H9 (cell line): ENCODE data around the gene TBC1D23. TPM values are rescaled to one million over a fixed set of nuclear protein-coding genes. Genes with fewer than 3 reads are reported as not detected.

Experiments used
- DNase-seq: peaks from one replicate; pipeline ENCODE4 v3.0.0-alpha.2; 2017
- H2AFZ ChIP-seq: one replicate; pipeline ENCODE4 v1.6.1; 2013; ENCODE audit warnings: mild to moderate bottlenecking, low read length, control low read depth, moderate library complexity
- H2AK5ac ChIP-seq: 2 replicates; pipeline ENCODE4 v1.6.1; 2013; ENCODE audit warnings: low read length, control low read depth, mixed read lengths; ENCODE audit not compliant: insufficient read length
- H2BK120ac ChIP-seq: one replicate; pipeline ENCODE4 v1.6.1; 2013; ENCODE audit warnings: low read depth, mild to moderate bottlenecking, low read length, control low read depth, inconsistent platforms; ENCODE audit not compliant: poor library complexity, severe bottlenecking
- H2BK12ac ChIP-seq: 2 replicates; pipeline ENCODE4 v1.6.1; 2013; ENCODE audit warnings: low read length, control low read depth, mixed read lengths, low read depth; ENCODE audit not compliant: insufficient read length
- H2BK15ac ChIP-seq: 2 replicates; pipeline ENCODE4 v1.6.1; 2013; ENCODE audit warnings: low read depth, low read length, control low read depth
- H2BK20ac ChIP-seq: one replicate; pipeline ENCODE4 v1.6.1; 2013; ENCODE audit warnings: low read depth, mild to moderate bottlenecking, low read length, control low read depth, inconsistent platforms; ENCODE audit not compliant: poor library complexity, severe bottlenecking
- H2BK5ac ChIP-seq: 2 replicates; pipeline ENCODE4 v1.6.1; 2013; ENCODE audit warnings: low read length, control low read depth, mixed read lengths; ENCODE audit not compliant: insufficient read length
- H3K14ac ChIP-seq: 2 replicates; pipeline ENCODE4 v1.6.1; 2013; ENCODE audit warnings: low read length, control low read depth; ENCODE audit not compliant: insufficient read depth
- H3K18ac ChIP-seq: 2 replicates; pipeline ENCODE4 v1.6.1; 2013; ENCODE audit warnings: low read depth, mild to moderate bottlenecking, mixed read lengths, low read length, control low read depth; ENCODE audit not compliant: insufficient read length
- H3K23ac ChIP-seq: 2 replicates; pipeline ENCODE4 v1.6.1; 2013; ENCODE audit warnings: low read length, control low read depth, mixed read lengths, low read depth; ENCODE audit not compliant: insufficient read length
- H3K23me2 ChIP-seq: 2 replicates; pipeline ENCODE4 v1.6.1; 2013; ENCODE audit warnings: low read depth, mild to moderate bottlenecking, mixed read lengths, low read length, control low read depth; ENCODE audit not compliant: insufficient read length, poor library complexity, severe bottlenecking
- H3K27ac ChIP-seq: 2 replicates; pipeline ENCODE4 v1.5.1; 2013; ENCODE audit warnings: low read length, control low read depth, mixed read lengths, low read depth; ENCODE audit not compliant: insufficient read length
- H3K27me3 ChIP-seq: 2 replicates; pipeline ENCODE4 v1.6.1; 2013; ENCODE audit warnings: low read length, control low read depth, inconsistent platforms; ENCODE audit not compliant: insufficient read depth
- H3K4ac ChIP-seq: 2 replicates; pipeline ENCODE4 v1.6.1; 2013; ENCODE audit warnings: low read depth, mild to moderate bottlenecking, control low read depth, inconsistent platforms, low read length, moderate library complexity
- H3K4me1 ChIP-seq: 2 replicates; pipeline ENCODE4 v1.6.1; 2013; ENCODE audit warnings: low read length, control low read depth, inconsistent platforms; ENCODE audit not compliant: insufficient read depth
- H3K4me2 ChIP-seq: 2 replicates; pipeline ENCODE4 v1.6.1; 2013; ENCODE audit warnings: low read length, control low read depth, mixed read lengths; ENCODE audit not compliant: insufficient read length, insufficient read depth
- H3K56ac ChIP-seq: 2 replicates; pipeline ENCODE4 v1.6.1; 2013; ENCODE audit warnings: low read depth, mild to moderate bottlenecking, mixed read lengths, low read length, control low read depth; ENCODE audit not compliant: insufficient read length
- H3K79me1 ChIP-seq: 2 replicates; pipeline ENCODE4 v1.6.1; 2013; ENCODE audit warnings: low read depth, mild to moderate bottlenecking, moderate library complexity, low read length, control low read depth, inconsistent platforms; ENCODE audit not compliant: insufficient read depth, poor library complexity, severe bottlenecking
- H3K79me2 ChIP-seq: 2 replicates; pipeline ENCODE4 v1.6.1; 2013; ENCODE audit warnings: low read length, control low read depth, inconsistent platforms; ENCODE audit not compliant: insufficient read depth
- H3K9ac ChIP-seq: 2 replicates; pipeline ENCODE4 v1.6.1; 2013; ENCODE audit warnings: low read length, control low read depth, mixed read lengths; ENCODE audit not compliant: insufficient read length; ENCODE audit errors: extremely low read depth
- H3K9me3 ChIP-seq: one replicate; pipeline ENCODE4 v1.6.1; 2013; ENCODE audit warnings: low read depth, low read length, inconsistent platforms; ENCODE audit not compliant: control insufficient read depth
- H3T11ph ChIP-seq: one replicate; pipeline ENCODE4 v1.6.1; 2013; ENCODE audit warnings: mild to moderate bottlenecking, low read length, control low read depth, inconsistent platforms
- H4K20me1 ChIP-seq: one replicate; pipeline ENCODE4 v1.6.1; 2013; ENCODE audit not compliant: control insufficient read depth, insufficient read length, insufficient read depth
- H4K5ac ChIP-seq: 2 replicates; pipeline ENCODE4 v1.6.1; 2013; ENCODE audit warnings: low read depth, mild to moderate bottlenecking, mixed read lengths, low read length, control low read depth; ENCODE audit not compliant: insufficient read length
- H4K8ac ChIP-seq: replicated peaks from 2 replicates; pipeline ENCODE4 v1.6.1; 2013; ENCODE audit warnings: low read length, control low read depth, mixed read lengths, low read depth; ENCODE audit not compliant: insufficient read length
- H4K91ac ChIP-seq: 2 replicates; pipeline ENCODE4 v1.6.1; 2013; ENCODE audit warnings: low read depth, mild to moderate bottlenecking, moderate library complexity, mixed read lengths, low read length, control low read depth; ENCODE audit not compliant: insufficient read length
- H3K27ac Mint-ChIP-seq, 3 experiments: 2 replicates in 2 of 3; 3 replicates in 1 of 3; pipeline ENCODE4 v1.8.0; 2020 to 2021; ENCODE audit warnings: mixed read lengths in 3 of 3, mild to moderate bottlenecking in 1 of 3, moderate library complexity in 1 of 3
- H3K27me3 Mint-ChIP-seq: 2 replicates; pipeline ENCODE4 v1.8.0; 2021; ENCODE audit warnings: low read depth, mild to moderate bottlenecking, moderate library complexity, mixed read lengths
- H3K36me3 Mint-ChIP-seq, 3 experiments: 2 replicates in 2 of 3; 3 replicates in 1 of 3; pipeline ENCODE4 v1.8.0; 2020 to 2021; ENCODE audit warnings: low read depth in 3 of 3, mixed read lengths in 3 of 3; ENCODE audit not compliant: insufficient read depth in 1 of 3
- H3K4me1 Mint-ChIP-seq, 2 experiments: 2 replicates each; pipeline ENCODE4 v1.8.0; 2020; ENCODE audit warnings: mixed read lengths in 2 of 2
- H3K4me3 Mint-ChIP-seq, 2 experiments: 2 replicates in 1 of 2; 3 replicates in 1 of 2; pipeline ENCODE4 v1.8.0; 2020 to 2021; ENCODE audit warnings: mild to moderate bottlenecking in 2 of 2, mixed read lengths in 2 of 2, moderate library complexity in 1 of 2
- H3K9me3 Mint-ChIP-seq, 2 experiments: 2 replicates in 1 of 2; 3 replicates in 1 of 2; pipeline ENCODE4 v1.8.0; 2020; ENCODE audit warnings: mild to moderate bottlenecking in 2 of 2, mixed read lengths in 2 of 2, moderate library complexity in 1 of 2
- WGBS: extraction: QIAGEN DNeasy Blood & Tissue Kit; methylation state at CpG from one replicate; pipeline ENCODE4 v1.1.7; 2013; ENCODE audit warnings: missing lambda C conversion rate, low lambda C conversion rate, mixed read lengths; ENCODE audit not compliant: insufficient read length; ENCODE audit errors: extremely low coverage; 5-methylcytosine and 5-hydroxymethylcytosine counted together
- total RNA-seq: library from RNA; stranded (reverse); gene quantifications from 2 replicates; pipeline ENCODE4 v1.2.1, GENCODE V29; 2021
- TF ChIP-seq, protein P1 (sequence below): fragments of 200-600 bp; sonication (generic); conservative IDR thresholded peaks from 3 replicates; pipeline ENCODE4 v1.8.0; 2021; ENCODE audit warnings: antibody characterized with exemption, mild to moderate bottlenecking

TBC1D23 gene
- total RNA-seq, 1 experiment from 2014 or later, result 37.1 TPM

DNA sequence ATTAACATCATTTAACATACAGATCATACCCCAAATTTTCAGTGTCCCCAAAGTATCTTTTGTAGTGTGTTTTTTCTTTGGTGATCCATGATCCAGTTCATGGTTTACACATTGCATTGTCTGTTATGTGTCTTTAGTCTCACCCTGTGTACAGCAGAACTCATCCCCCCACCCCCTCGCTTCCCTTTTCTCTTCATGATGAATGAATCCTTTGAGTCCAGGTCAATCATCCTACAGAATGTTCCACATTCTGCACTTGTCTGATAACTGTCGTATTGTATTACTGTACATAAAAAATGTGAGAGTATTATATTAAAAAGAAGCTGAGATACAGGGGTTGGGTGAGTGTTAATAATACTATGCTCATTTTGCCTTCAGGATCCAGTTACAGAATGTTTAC is 59.2 kb downstream of the TBC1D23 start:
- Histone ChIP-seq H2BK20ac (no peak overlapping the region), H3K79me2 (no peaks in the 10 kb centered on the region), H3K4me1 (no peaks in the 10 kb centered on the region), H2BK5ac (no peak overlapping the region), H3K23ac (no peak overlapping the region), H2BK12ac (no peak overlapping the region), H3K4ac (no peak overlapping the region), H3K9me3 (no peaks in the 10 kb centered on the region), H3K18ac (no peak overlapping the region), H2AFZ (no peak overlapping the region), H3K27me3 (no peaks in the 10 kb centered on the region), H4K5ac (no peak overlapping the region), H3K79me1 (no peaks in the 10 kb centered on the region), H4K8ac (no peak overlapping the region), H4K91ac (no peak overlapping the region), H3K9ac (no peak overlapping the region), H3K4me2 (no peak overlapping the region), H2BK120ac (no peak overlapping the region), H3K23me2 (no peaks in the 10 kb centered on the region), H2AK5ac (no peak overlapping the region), H3K56ac (no peak overlapping the region), H2BK15ac (no peak overlapping the region), H4K20me1 (no peaks in the 10 kb centered on the region), H3T11ph (no peak overlapping the region), H3K27ac (no peak overlapping the region), H3K14ac (no peak overlapping the region)
- TF ChIP-seq, protein P1, sequence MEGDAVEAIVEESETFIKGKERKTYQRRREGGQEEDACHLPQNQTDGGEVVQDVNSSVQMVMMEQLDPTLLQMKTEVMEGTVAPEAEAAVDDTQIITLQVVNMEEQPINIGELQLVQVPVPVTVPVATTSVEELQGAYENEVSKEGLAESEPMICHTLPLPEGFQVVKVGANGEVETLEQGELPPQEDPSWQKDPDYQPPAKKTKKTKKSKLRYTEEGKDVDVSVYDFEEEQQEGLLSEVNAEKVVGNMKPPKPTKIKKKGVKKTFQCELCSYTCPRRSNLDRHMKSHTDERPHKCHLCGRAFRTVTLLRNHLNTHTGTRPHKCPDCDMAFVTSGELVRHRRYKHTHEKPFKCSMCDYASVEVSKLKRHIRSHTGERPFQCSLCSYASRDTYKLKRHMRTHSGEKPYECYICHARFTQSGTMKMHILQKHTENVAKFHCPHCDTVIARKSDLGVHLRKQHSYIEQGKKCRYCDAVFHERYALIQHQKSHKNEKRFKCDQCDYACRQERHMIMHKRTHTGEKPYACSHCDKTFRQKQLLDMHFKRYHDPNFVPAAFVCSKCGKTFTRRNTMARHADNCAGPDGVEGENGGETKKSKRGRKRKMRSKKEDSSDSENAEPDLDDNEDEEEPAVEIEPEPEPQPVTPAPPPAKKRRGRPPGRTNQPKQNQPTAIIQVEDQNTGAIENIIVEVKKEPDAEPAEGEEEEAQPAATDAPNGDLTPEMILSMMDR, result no peak
- Mint-ChIP-seq H3K36me3 (peaks cover 0 to 18% (median 7%) of the 10 kb centered on the region in 3 experiments; a peak in 5 of 7 replicates), H3K4me1 (no peaks in the 10 kb centered on the region), H3K9me3 (no peaks in the 10 kb centered on the region), H3K27me3 (no peaks in the 10 kb centered on the region), H3K4me3 (no peak overlapping the region), H3K27ac (no peak overlapping the region; a peak in 1 of 7 replicates)
- no peak for DNase-seq
- no CpG with 5 or more reads among the region's 2 CpGs for WGBS
